HCT116 (cell line): ENCODE results near the gene DKK3. TPM values are rescaled to one million over a fixed set of nuclear protein-coding genes. Genes with fewer than 3 reads are reported as not detected.
A peak's percentile ranks its signal among the peaks of the same experiment; 100 is the strongest.

Experiments used
- ATAC-seq: fragments of 200-7000 bp; cut with Tn5 transposase; 2 replicates; pipeline ENCODE4 v1.9.1; 2020; ENCODE audit warnings: mild to moderate bottlenecking, moderate library complexity
- BruUV-seq: library from RNA; stranded (reverse); fragments of 400-500 nt; replicated peaks from 2 replicates; lab custom pipeline; 2021; lab: Mats Ljungman, UMichigan
- CTCF ChIA-PET: fragments of 300-600 bp; sonication (Branson Sonifier 250); formaldehyde crosslinking; loops from one replicate; lab custom pipeline; 2021; ENCODE audit warnings: antibody characterized with exemption; lab: Charles Lee
- POLR2A ChIA-PET: fragments of 300-600, 350-600 bp; sonication (Branson Sonifier 250); formaldehyde crosslinking; loops from one replicate; lab custom pipeline; 2021; ENCODE audit warnings: antibody characterized with exemption; lab: Charles Lee
- RAD21 ChIA-PET, 2 experiments: fragments of 300-600 bp; sonication (Branson Sonifier 250); formaldehyde crosslinking; loops; one replicate each; lab custom pipeline; 2023; ENCODE audit warnings: low total read pairs in 2 of 2; ENCODE audit not compliant: uncharacterized antibody in 2 of 2, unreplicated experiment in 2 of 2, low non-redundant PET in 1 of 2; lab: Charles Lee
- DNase-seq: peaks from one replicate; pipeline ENCODE4 v3.0.0-alpha.2; 2010; ENCODE audit warnings: low read depth, low spot score
- H2AFZ ChIP-seq: fragments of 200-600 bp; shearing (Covaris generic), sonication (generic); 2 replicates; pipeline ENCODE4 v1.6.1; 2017; ENCODE audit warnings: low read depth, mixed run types, mixed read lengths, antibody characterized with exemption, low read length; ENCODE audit not compliant: poor library complexity, severe bottlenecking
- H3K27ac ChIP-seq: 2 replicates; pipeline ENCODE4 v1.5.1; 2012; ENCODE audit warnings: low read depth, low read length
- H3K27me3 ChIP-seq: fragments of 200-600 bp; sonication (generic); 2 replicates; pipeline ENCODE4 v1.6.1; 2016; ENCODE audit warnings: mixed run types, low read length, mixed read lengths; ENCODE audit not compliant: insufficient read depth
- H3K36me3 ChIP-seq, 2 experiments: fragments of 200-500 bp in 1 of 2; fragments of 200-600 bp in 1 of 2; sonication (Bioruptor generic) in 1 of 2; sonication (generic) in 1 of 2; 2 replicates each; pipeline versions ENCODE4 v1.5.1 to v1.6.1; 2014 to 2016; ENCODE audit warnings: low read length in 2 of 2, inconsistent platforms in 1 of 2, mixed read lengths in 1 of 2, mixed run types in 1 of 2; ENCODE audit not compliant: insufficient read depth in 2 of 2, control insufficient read depth in 1 of 2
- H3K4me1 ChIP-seq, 2 experiments: fragments of 200-600 bp in 1 of 2; sonication (generic) in 1 of 2; 2 replicates each; pipeline versions ENCODE4 v1.5.1 to v1.6.1; 2012 to 2017; ENCODE audit warnings: low read length in 2 of 2, inconsistent platforms in 1 of 2, mild to moderate bottlenecking in 1 of 2, mixed read lengths in 1 of 2, mixed run types in 1 of 2, moderate library complexity in 1 of 2; ENCODE audit not compliant: insufficient read depth in 2 of 2, control insufficient read depth in 1 of 2
- H3K4me2 ChIP-seq: fragments of 200-600 bp; sonication (generic); 2 replicates; pipeline ENCODE4 v1.6.1; 2017; ENCODE audit warnings: mixed run types, low read length, mixed read lengths
- H3K4me3 ChIP-seq, 2 experiments: fragments of 200-600 bp in 1 of 2; sonication (generic) in 1 of 2; replicated peaks in 1 of 2; 2 replicates each; pipeline ENCODE4 v1.5.1; 2011 to 2016; ENCODE audit warnings: low read length in 2 of 2, control low read depth in 1 of 2, low read depth in 1 of 2, mild to moderate bottlenecking in 1 of 2, mixed read lengths in 1 of 2, mixed run types in 1 of 2
- H3K79me2 ChIP-seq: fragments of 200-600 bp; sonication (generic); 2 replicates; pipeline ENCODE4 v1.6.1; 2017; ENCODE audit warnings: mild to moderate bottlenecking, mixed run types, low read length, moderate library complexity, mixed read lengths; ENCODE audit not compliant: insufficient read depth
- H3K9ac ChIP-seq: fragments of 200-600 bp; sonication (generic); 2 replicates; pipeline ENCODE4 v1.6.1; 2016; ENCODE audit warnings: low read length, mixed read lengths
- H3K9me2 ChIP-seq: fragments of 200-600 bp; sonication (generic), shearing (Covaris generic); 2 replicates; pipeline ENCODE4 v1.6.1; 2017; ENCODE audit warnings: mixed run types, mild to moderate bottlenecking, moderate library complexity; ENCODE audit not compliant: insufficient read depth
- H3K9me3 ChIP-seq, 2 experiments: fragments of 200-500 bp in 1 of 2; fragments of 200-600 bp in 1 of 2; sonication (Bioruptor generic) in 1 of 2; sonication (generic) in 1 of 2; 2 replicates each; pipeline ENCODE4 v1.6.1; 2014 to 2017; ENCODE audit warnings: low read length in 2 of 2, mixed read lengths in 2 of 2, inconsistent platforms in 1 of 2, low read depth in 1 of 2, mild to moderate bottlenecking in 1 of 2, mixed run types in 1 of 2, moderate library complexity in 1 of 2; ENCODE audit not compliant: control insufficient read depth in 1 of 2, insufficient read depth in 1 of 2
- H4K20me1 ChIP-seq: fragments of 200-600 bp; sonication (generic), shearing (Covaris generic); 2 replicates; pipeline ENCODE4 v1.6.1; 2017; ENCODE audit warnings: mixed run types, mild to moderate bottlenecking, moderate library complexity; ENCODE audit not compliant: insufficient read depth
- CBX3 ChIP-seq: IDR thresholded peaks from 2 replicates; pipeline ENCODE4 v1.6.1; 2012; ENCODE audit warnings: low read depth
- CEBPB ChIP-seq: IDR thresholded peaks from 2 replicates; pipeline ENCODE4 v1.6.1; 2012; ENCODE audit warnings: low read depth
- ELF1 ChIP-seq: IDR thresholded peaks from 2 replicates; pipeline ENCODE4 v1.6.1; 2012; ENCODE audit warnings: low read depth, borderline replicate concordance
- EZH2phosphoT487 ChIP-seq: fragments of 200-600 bp; IDR thresholded peaks from 2 replicates; pipeline ENCODE4 v1.6.1; 2018; ENCODE audit warnings: antibody characterized with exemption, borderline replicate concordance
- FOSL1 ChIP-seq: IDR thresholded peaks from 2 replicates; pipeline ENCODE4 v1.6.1; 2012; ENCODE audit warnings: low read depth
- JUND ChIP-seq: IDR thresholded peaks from 2 replicates; pipeline ENCODE4 v1.6.1; 2012
- MAX ChIP-seq: IDR thresholded peaks from 2 replicates; pipeline ENCODE4 v1.6.1; 2012
- POLR2A ChIP-seq: IDR thresholded peaks from 2 replicates; pipeline ENCODE4 v1.7.0; 2011; ENCODE audit warnings: borderline replicate concordance; ENCODE audit not compliant: insufficient read depth, insufficient read length; ENCODE audit errors: extremely low read depth
- POLR2AphosphoS5 ChIP-seq: IDR thresholded peaks from 2 replicates; pipeline ENCODE4 v1.6.1; 2011; ENCODE audit warnings: mild to moderate bottlenecking, low read depth, low read length, moderate library complexity
- RAD21 ChIP-seq: IDR thresholded peaks from 2 replicates; pipeline ENCODE4 v1.6.1; 2012; ENCODE audit warnings: low read depth, mild to moderate bottlenecking
- SP1 ChIP-seq: IDR thresholded peaks from 2 replicates; pipeline ENCODE4 v1.6.1; 2012; ENCODE audit warnings: low read depth
- TCF7L2 ChIP-seq: IDR thresholded peaks from 2 replicates; pipeline ENCODE4 v1.7.0; 2011; ENCODE audit warnings: borderline replicate concordance, inconsistent platforms; ENCODE audit not compliant: insufficient read depth, insufficient read length; ENCODE audit errors: extremely low read depth
- YY1 ChIP-seq: IDR thresholded peaks from 2 replicates; pipeline ENCODE4 v1.6.1; 2011; ENCODE audit warnings: low read length, low read depth, moderate library complexity, mild to moderate bottlenecking; ENCODE audit not compliant: insufficient replicate concordance; ENCODE audit errors: extremely low read depth
- ZNF274 ChIP-seq: fragments of 200-500 bp; sonication (Bioruptor generic); IDR thresholded peaks from 2 replicates; pipeline ENCODE4 v1.6.1; 2014; ENCODE audit warnings: mild to moderate bottlenecking, low read depth, low read length, inconsistent platforms
- intact Hi-C: fragments of 100-400 bp; cut with micrococcal nuclease; formaldehyde crosslinking; loops from 2 replicates; pipeline ENCODE4 v1.10.0; 2022
- total RNA-seq: library from RNA; stranded (reverse); gene quantifications from one replicate; pipeline ENCODE4 v1.2.1, GENCODE V29; 2021; ENCODE audit not compliant: unreplicated experiment
- TF ChIP-seq, protein P1 (sequence below): IDR thresholded peaks from 2 replicates; pipeline ENCODE4 v1.6.1; 2012

Gene DKK3
- total RNA-seq, 1 experiment from 2014 or later, result 0.49 TPM

GRCh38 chr11:12029738-12030363 is 21.4 kb upstream of the DKK3 start:
- no TSS peak for BruUV-seq
- no peaks in the 10 kb centered on the region for H3K27me3 ChIP-seq
- ATAC-seq, result peak; percentile 92

More at GRCh38 chr11:12029738-12030363, 21.4 kb upstream of the DKK3 start:
- no peak overlapping the region for H3K27ac ChIP-seq
- no peaks in the 10 kb centered on the region for H3K9me3 ChIP-seq
- H3K9ac ChIP-seq, result no peak overlapping the region
- intact Hi-C loops, result no loop called here
- H3K4me3 ChIP-seq, result no peak overlapping the region
- H3K9me2 ChIP-seq, result no peaks in the 10 kb centered on the region
- CTCF ChIA-PET, result interaction anchor here (1.2 kb wide), 1 partner anchor 14 kb away, joined by 3 read pairs; no protein-coding TSS in a partner anchor
- H2AFZ ChIP-seq, result peak overlapping the region; percentile 41
- no peaks in the 10 kb centered on the region for H3K79me2 ChIP-seq
- peaks cover 8 to 18% of the 10 kb centered on the region in 2 experiments; a peak in 3 of 4 replicates for H3K4me1 ChIP-seq
- peak; percentile 47 for DNase-seq
- POLR2A ChIA-PET, result no interaction called here
- RAD21 ChIA-PET, result no interaction called here
- TF ChIP-seq POLR2AphosphoS5 (no peak), TCF7L2 (peak; percentile 46), CEBPB (0 out of 2 replicates have a peak, but pooled peaks have one; percentile 30), JUND (peak; percentile 69), MAX (0 out of 2 replicates have a peak, but pooled peaks have one; percentile 14), POLR2A (no peak), SP1 (peak; percentile 47; the same call in 1 of the 2 replicates), CBX3 (0 out of 2 replicates have a peak, but pooled peaks have one; percentile 34), FOSL1 (peak; percentile 84), YY1 (no peak), ZNF274 (no peak), EZH2phosphoT487 (no peak), RAD21 (peak; percentile 31; the same call in 1 of the 2 replicates), ELF1 (no peak)
- TF ChIP-seq, protein P1, sequence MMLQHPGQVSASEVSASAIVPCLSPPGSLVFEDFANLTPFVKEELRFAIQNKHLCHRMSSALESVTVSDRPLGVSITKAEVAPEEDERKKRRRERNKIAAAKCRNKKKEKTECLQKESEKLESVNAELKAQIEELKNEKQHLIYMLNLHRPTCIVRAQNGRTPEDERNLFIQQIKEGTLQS, result no peak
- H4K20me1 ChIP-seq, result no peaks in the 10 kb centered on the region
- H3K4me2 ChIP-seq, result peak overlapping the region; percentile 49
- H3K36me3 ChIP-seq, result no peaks in the 10 kb centered on the region
